Natural killer cell (primary cell): Measurements from ENCODE around the gene CTPS2. TPM values are rescaled to one million over a fixed set of nuclear protein-coding genes. Genes with fewer than 3 reads are reported as not detected.

Source experiments
- ATAC-seq, 3 donors: fragments of 150-1000 bp in 2 of 3; fragments of 200-7000 bp in 1 of 3; cut with Tn5 transposase; 1 replicate in 1 of 3; 2 replicates in 2 of 3; pipeline ENCODE4 v1.10.0; 2021; ENCODE audit warnings: mild to moderate bottlenecking in 2 of 3, moderate library complexity in 2 of 3
- DNase-seq, 2 donors: peaks; one replicate each; pipeline versions ENCODE4 v3.0.0 to v3.0.0-alpha.2; 2013 to 2021; ENCODE audit warnings: mixed read lengths in 1 of 2
- H3K27ac ChIP-seq: one replicate; pipeline ENCODE4 v1.5.1; 2013; ENCODE audit warnings: mild to moderate bottlenecking, low read length
- H3K27me3 ChIP-seq: one replicate; pipeline ENCODE4 v1.6.1; 2013; ENCODE audit warnings: low read length; ENCODE audit not compliant: control insufficient read depth, insufficient read depth
- H3K36me3 ChIP-seq: one replicate; pipeline ENCODE4 v1.6.1; 2013; ENCODE audit warnings: low read length; ENCODE audit not compliant: control insufficient read depth, insufficient read depth
- H3K4me1 ChIP-seq: one replicate; pipeline ENCODE4 v1.6.1; 2013; ENCODE audit warnings: low read length; ENCODE audit not compliant: control insufficient read depth, insufficient read depth
- H3K4me3 ChIP-seq: one replicate; pipeline ENCODE4 v1.5.1; 2013; ENCODE audit warnings: low read length
- H3K9me3 ChIP-seq: one replicate; pipeline ENCODE4 v1.6.1; 2013; ENCODE audit warnings: low read length; ENCODE audit not compliant: control insufficient read depth, insufficient read depth
- H3K27ac Mint-ChIP-seq, 2 donors: one replicate each; pipeline ENCODE4 v1.8.0; 2022; ENCODE audit warnings: mild to moderate bottlenecking in 2 of 2, mixed read lengths in 2 of 2, moderate library complexity in 1 of 2
- H3K27me3 Mint-ChIP-seq, 2 donors: one replicate each; pipeline ENCODE4 v1.8.0; 2022; ENCODE audit warnings: low read depth in 2 of 2, mixed read lengths in 2 of 2
- H3K36me3 Mint-ChIP-seq: one replicate; pipeline ENCODE4 v1.8.0; 2022; ENCODE audit warnings: mixed read lengths
- H3K4me1 Mint-ChIP-seq, 2 donors: one replicate each; pipeline ENCODE4 v1.8.0; 2022; ENCODE audit warnings: mixed read lengths in 2 of 2
- H3K4me3 Mint-ChIP-seq: one replicate; pipeline ENCODE4 v1.8.0; 2022; ENCODE audit warnings: mild to moderate bottlenecking, moderate library complexity, mixed read lengths
- H3K9me3 Mint-ChIP-seq, 2 donors: one replicate each; pipeline ENCODE4 v1.8.0; 2022; ENCODE audit warnings: mixed read lengths in 2 of 2
- WGBS: methylation state at CpG from one replicate; pipeline ENCODE4 v1.1.7; 2013; ENCODE audit warnings: missing lambda C conversion rate; ENCODE audit not compliant: insufficient coverage; 5-methylcytosine and 5-hydroxymethylcytosine counted together
- intact Hi-C: fragments of 100-400 bp; cut with micrococcal nuclease; formaldehyde crosslinking; loops from one replicate; pipeline ENCODE4 v1.14.2; 2022
- total RNA-seq, 4 donors: library from RNA; stranded (reverse); fragments of 120-200 nt in 1 of 4; gene quantifications; one replicate each; pipeline versions ENCODE4 v1.2.3 to v1.2.4, GENCODE V29; 2013 to 2022
- TF ChIP-seq, protein P1 (sequence below): fragments of 200-600 bp; IDR thresholded peaks from one replicate; pipeline ENCODE4 v1.8.0; 2022; ENCODE audit warnings: antibody characterized with exemption

The CTPS2 gene
- total RNA-seq, 3 donors from 2014 or later (not counting 1 experiment from before 2014, with no cell fraction given), result 3.6 to 6.0 (median 5.2) TPM

DNA sequence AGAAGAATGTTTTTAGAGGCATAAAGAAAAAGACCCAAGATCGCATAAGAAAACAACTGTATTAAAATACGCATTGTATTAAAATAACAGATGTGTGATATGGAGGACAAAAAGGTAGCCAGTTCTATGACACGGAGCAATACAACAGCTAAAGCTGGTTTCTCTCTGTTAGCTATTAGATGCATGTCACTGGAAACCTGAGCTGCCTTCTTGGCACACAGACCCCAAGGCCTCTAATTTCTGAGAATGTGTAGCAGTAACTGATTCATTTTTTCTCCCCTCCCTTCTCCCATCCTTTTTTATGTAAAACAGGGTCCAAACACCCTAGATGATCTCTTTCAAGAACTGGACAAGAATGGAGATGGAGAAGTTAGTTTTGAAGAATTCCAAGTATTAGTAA is 58.4 kb downstream of the CTPS2 start:
- Histone ChIP-seq H3K4me1 (no peaks in the 10 kb centered on the region), H3K4me3 (no peak overlapping the region), H3K27me3 (no peaks in the 10 kb centered on the region), H3K9me3 (no peaks in the 10 kb centered on the region), H3K36me3 (no peaks in the 10 kb centered on the region), H3K27ac (no peak overlapping the region)
- DNase-seq (no peak), ATAC-seq (no peak)
- WGBS, result 100% methylated on average over 1 of the region's 3 CpGs
- H3K27me3 Mint-ChIP-seq, result peaks cover 0 to 14% of the 10 kb centered on the region in 2 donors
- no peaks in the 10 kb centered on the region for H3K9me3 Mint-ChIP-seq
- intact Hi-C loops, result no loop called here
- H3K4me3 Mint-ChIP-seq, result no peak overlapping the region
- TF ChIP-seq, protein P1, sequence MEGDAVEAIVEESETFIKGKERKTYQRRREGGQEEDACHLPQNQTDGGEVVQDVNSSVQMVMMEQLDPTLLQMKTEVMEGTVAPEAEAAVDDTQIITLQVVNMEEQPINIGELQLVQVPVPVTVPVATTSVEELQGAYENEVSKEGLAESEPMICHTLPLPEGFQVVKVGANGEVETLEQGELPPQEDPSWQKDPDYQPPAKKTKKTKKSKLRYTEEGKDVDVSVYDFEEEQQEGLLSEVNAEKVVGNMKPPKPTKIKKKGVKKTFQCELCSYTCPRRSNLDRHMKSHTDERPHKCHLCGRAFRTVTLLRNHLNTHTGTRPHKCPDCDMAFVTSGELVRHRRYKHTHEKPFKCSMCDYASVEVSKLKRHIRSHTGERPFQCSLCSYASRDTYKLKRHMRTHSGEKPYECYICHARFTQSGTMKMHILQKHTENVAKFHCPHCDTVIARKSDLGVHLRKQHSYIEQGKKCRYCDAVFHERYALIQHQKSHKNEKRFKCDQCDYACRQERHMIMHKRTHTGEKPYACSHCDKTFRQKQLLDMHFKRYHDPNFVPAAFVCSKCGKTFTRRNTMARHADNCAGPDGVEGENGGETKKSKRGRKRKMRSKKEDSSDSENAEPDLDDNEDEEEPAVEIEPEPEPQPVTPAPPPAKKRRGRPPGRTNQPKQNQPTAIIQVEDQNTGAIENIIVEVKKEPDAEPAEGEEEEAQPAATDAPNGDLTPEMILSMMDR, result no peak
- no peaks in the 10 kb centered on the region for H3K4me1 Mint-ChIP-seq
- no peaks in the 10 kb centered on the region for H3K36me3 Mint-ChIP-seq
- H3K27ac Mint-ChIP-seq, result no peak overlapping the region

DNA sequence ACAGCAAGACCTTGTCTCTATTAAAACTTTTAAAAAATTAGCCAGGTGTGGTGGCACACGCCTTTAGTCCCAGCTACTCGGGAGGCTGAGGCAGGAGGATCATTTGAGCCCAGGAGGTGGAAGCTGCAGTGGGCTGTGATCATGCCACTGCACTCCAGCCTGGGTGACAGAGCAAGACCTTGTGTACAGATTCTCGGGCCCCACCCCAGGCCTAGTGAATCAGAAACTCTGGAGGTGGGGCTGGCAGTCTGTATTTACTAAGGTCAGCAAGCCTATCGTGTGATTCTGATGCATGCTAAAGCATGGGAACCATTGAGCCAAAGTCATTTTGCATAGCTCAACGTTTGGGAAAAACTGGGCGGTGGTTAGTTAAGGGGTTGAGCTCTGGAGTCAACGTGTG is 59.0 kb downstream of the CTPS2 start:
- intact Hi-C loops, result no loop called here
- Histone ChIP-seq H3K36me3 (no peaks in the 10 kb centered on the region), H3K9me3 (no peaks in the 10 kb centered on the region), H3K4me3 (no peak overlapping the region), H3K4me1 (no peaks in the 10 kb centered on the region), H3K27ac (no peak overlapping the region), H3K27me3 (no peaks in the 10 kb centered on the region)
- H3K27me3 Mint-ChIP-seq, result peaks cover 0 to 14% of the 10 kb centered on the region in 2 donors
- TF ChIP-seq, protein P1, result no peak
- no peaks in the 10 kb centered on the region for H3K4me1 Mint-ChIP-seq
- H3K36me3 Mint-ChIP-seq, result no peaks in the 10 kb centered on the region
- DNase-seq, result no peak
- H3K4me3 Mint-ChIP-seq, result no peak overlapping the region
- no peak overlapping the region for H3K27ac Mint-ChIP-seq
- ATAC-seq, result no peak
- H3K9me3 Mint-ChIP-seq, result no peaks in the 10 kb centered on the region
- WGBS, result 85% methylated on average over 7 of the region's 7 CpGs

DNA sequence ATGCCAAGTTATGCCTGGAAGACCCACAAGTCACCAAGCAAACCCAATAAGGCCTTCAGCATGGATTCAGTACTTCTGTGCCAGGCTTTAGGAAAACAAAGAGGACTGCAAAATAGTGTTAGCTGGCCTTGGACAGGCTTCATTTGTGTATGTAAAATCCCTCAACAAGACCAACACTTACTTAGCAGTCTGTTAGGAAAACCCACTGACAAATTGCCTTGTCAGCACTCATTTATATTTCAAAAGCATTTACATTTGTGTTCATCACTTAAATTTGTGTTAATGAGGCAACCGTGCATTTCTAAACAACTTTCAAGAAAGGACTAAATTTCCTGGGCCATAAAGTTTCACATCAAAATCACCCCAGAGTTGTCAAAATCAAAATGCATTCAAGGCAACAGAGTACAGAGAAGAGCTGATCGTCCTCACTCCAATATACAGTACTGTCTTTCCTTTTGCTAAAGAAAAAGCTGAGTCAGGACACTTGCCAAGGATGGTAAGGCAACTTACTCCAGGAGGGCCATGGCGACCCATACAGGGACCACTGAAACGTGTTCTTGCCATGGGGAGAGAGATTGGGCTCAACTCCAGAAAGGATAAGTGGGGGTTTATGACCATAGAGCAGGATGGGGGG is 61.0 kb downstream of the CTPS2 start:
- no peak for ATAC-seq
- H3K27ac ChIP-seq, result no peak overlapping the region

More for the DNA sequence above, 61.0 kb downstream of the CTPS2 start:
- Histone ChIP-seq H3K4me3 (no peak overlapping the region), H3K9me3 (no peaks in the 10 kb centered on the region), H3K27me3 (no peaks in the 10 kb centered on the region), H3K36me3 (no peaks in the 10 kb centered on the region), H3K4me1 (no peaks in the 10 kb centered on the region)
- Mint-ChIP-seq H3K4me3 (no peak overlapping the region), H3K27me3 (peaks cover 0 to 8% of the 10 kb centered on the region in 2 donors), H3K4me1 (no peaks in the 10 kb centered on the region), H3K9me3 (no peaks in the 10 kb centered on the region), H3K36me3 (no peaks in the 10 kb centered on the region), H3K27ac (no peak overlapping the region)
- intact Hi-C loops, result no loop called here
- no peak for DNase-seq
- 95% methylated on average over 4 of the region's 4 CpGs for WGBS
- TF ChIP-seq, protein P1, result no peak
